ENCODE measurements around the gene SFSWAP.

Gene SFSWAP

DNA sequence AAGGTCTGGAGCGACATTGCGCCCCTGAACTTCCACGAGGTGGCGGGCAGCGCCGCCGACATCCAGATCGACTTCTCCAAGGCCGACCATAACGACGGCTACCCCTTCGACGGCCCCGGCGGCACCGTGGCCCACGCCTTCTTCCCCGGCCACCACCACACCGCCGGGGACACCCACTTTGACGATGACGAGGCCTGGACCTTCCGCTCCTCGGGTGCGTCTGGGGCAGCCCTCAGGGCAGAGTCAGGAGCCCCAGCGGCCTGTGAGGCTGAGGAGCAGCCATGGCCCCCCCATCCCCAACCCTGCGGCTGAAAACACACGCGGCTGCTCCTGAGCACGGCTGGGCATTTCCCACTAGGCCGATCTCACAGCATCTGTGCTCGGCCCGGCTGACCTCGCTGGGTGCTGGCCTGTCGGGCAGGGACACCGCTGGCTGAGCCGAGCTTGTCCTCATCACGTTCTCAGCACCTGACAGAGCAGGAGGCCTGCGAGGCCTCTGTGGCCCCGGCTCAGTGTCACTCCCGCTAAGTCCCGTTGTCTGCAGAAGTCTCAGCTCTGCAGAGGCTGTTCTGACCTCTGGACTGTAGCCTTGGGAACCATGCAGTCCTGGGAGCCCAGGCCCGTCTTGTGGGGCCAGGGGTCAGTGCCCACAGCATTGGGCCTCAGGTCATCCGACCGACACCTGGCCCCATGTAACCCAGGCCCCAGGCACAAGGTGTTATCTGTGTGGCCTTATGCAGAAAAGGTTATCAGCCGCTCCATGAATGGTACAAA, 129.9 kb downstream of the SFSWAP start:
- DNase-seq, result no peak

- no peak for DNase-seq
Observed at GRCh38 chr12:131841547-131841946, 130.7 kb downstream of the SFSWAP start.

- DNase-seq, result no peak
Observed at GRCh38 chr12:131842169-131842568, 131.3 kb downstream of the SFSWAP start.

- no peak for DNase-seq
Observed at GRCh38 chr12:131843527-131843926, 132.6 kb downstream of the SFSWAP start.

DNA sequence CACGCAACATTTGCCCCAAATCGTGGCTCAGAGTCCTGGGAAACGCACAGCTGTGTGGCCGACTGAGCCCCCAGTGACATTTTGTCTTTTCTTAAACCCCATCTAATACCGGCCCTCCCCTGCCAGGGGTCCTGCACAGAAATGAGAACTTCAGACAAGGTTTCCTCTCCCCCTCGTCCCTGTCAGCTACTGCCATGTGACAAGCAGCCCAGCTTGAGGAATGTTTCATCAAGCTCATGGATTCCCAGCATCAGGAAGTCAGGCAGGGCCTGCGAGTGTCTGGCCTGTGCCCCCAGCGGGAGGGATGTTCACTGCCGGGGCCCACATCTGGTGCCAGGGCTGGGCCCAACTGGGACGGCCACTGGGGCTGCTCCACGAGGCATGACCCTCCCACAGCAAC, 133.2 kb downstream of the SFSWAP start:
- no peak for DNase-seq

GRCh38 chr12:131844656-131845055, 133.8 kb downstream of the SFSWAP start:
- DNase-seq, result no peak

- no peak for DNase-seq
Observed at GRCh38 chr12:131845121-131845520, 134.2 kb downstream of the SFSWAP start.

GRCh38 chr12:131847456-131847855, 136.6 kb downstream of the SFSWAP start:
- no peak for DNase-seq

GRCh38 chr12:131848753-131849152, 137.9 kb downstream of the SFSWAP start:
- no peak for DNase-seq
